Muscle of back (tissue), 11 donors: Measurements from ENCODE around the gene SLC6A12. TPM values are rescaled to one million over a fixed set of nuclear protein-coding genes. Genes with fewer than 3 reads are reported as not detected.
"Not testable (repeated sequence)": the region's sequence is repeated elsewhere in the genome, so short reads cannot be mapped to it uniquely, and the experiment has no call there.

Experiments
- DNase-seq, 3 donors: peaks; one replicate each; pipeline versions ENCODE4 v3.0.0 to v3.0.0-alpha.2; 2013
- polyA plus RNA-seq, 10 donors: library from polyadenylated mRNA; unstranded; fragments of 120-200 nt; gene quantifications; one replicate each; pipeline ENCODE4 v1.2.1, GENCODE V29; 2013; ENCODE audit not compliant: insufficient read length in 10 of 10

SLC6A12 gene
- polyA plus RNA-seq, 10 donors: 0.42 to 1.5 (median 0.65) TPM

DNA sequence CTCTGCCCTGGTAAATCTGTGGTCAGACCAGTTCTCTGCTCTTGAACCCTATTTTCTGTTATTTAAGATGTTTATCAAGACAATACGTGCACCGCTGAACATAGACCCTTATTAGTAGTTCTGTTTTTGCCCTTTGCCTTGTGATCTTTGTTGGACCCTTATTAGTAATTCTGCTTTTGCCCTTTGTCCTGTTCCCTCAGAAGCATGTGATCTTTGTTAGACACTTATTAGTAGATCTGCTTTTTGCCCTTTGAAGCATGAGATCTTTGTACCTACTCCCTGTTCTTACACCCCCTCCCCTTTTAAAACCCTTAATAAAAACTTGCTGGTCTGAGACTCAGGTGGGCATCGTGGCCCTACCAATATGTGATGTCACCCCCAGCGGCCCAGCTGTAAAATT lies 22.0 kb upstream of the SLC6A12 start:
- DNase-seq: not testable (repeated sequence)

GRCh38 chr12:234891-235415 lies 21.0 kb upstream of the SLC6A12 start:
- DNase-seq: no peak

DNA sequence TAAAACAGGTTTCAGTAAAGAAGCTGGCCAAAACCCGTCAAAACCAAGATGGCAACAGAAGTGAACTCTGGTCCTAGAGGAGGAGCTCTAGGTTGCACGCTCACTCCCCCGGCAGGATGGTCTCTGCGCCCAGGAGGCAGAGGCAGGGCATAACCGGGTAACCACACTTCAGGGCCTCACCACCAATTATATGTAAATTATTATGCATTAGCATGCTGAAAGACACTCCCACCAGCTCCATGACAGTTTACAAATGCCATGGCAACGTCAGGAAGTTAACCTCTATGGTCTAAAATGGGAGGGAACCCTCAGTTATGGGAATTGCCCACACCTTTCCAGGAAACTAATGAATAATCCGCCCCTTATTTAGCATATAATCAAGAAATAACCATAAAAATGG lies 20.1 kb upstream of the SLC6A12 start:
- DNase-seq: no peak

GRCh38 chr12:233615-233968 lies 19.6 kb upstream of the SLC6A12 start:
- peak in 1 of 3 donors; percentile 38 for DNase-seq

DNA sequence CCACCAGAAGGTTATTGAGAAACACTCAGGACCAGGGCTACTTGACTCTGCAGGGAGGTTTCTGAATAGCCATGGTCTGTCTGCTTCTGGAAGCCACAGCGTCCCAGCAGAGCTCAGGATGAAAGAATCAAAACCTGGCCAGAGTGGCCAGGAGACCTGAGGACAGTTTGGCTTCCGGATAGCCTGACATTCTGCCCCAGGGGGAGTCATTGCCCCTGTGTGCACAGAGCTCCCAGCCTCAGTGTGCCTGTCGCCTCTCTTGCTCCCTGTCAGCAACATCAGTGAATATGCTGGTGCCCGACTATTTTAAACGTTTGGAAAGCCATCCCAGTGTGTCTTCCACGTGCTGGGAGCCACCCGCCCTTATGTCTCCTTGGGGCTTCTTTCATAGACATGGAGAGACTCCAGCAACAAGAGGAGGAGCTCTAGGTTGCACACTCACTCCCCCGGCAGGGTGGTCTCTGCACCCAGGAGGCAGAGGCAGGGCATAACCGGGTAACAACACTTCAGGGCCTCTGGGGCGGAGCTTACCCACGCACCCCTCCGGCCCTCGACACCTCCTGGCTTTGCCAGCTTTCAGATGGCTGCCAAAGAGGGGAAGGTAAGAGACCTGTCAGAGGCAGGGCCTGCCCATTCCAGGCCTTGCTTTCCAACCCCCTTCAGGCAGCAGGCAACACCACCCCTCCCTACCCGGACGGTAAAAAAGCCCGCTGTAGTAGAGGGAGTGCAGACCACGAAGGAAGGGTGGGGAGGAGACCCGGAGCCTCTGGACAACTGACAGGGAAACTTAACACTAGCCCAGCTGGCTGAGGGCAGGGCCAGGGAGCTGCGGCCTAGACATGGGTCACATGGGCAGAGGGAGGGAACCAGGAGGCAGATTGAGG lies 19.0 kb upstream of the SLC6A12 start:
- peak; percentile 30 to 53 (median 45) for DNase-seq

- DNase-seq: no peak
Observed at GRCh38 chr12:230925-231671, 17.1 kb upstream of the SLC6A12 start.

DNA sequence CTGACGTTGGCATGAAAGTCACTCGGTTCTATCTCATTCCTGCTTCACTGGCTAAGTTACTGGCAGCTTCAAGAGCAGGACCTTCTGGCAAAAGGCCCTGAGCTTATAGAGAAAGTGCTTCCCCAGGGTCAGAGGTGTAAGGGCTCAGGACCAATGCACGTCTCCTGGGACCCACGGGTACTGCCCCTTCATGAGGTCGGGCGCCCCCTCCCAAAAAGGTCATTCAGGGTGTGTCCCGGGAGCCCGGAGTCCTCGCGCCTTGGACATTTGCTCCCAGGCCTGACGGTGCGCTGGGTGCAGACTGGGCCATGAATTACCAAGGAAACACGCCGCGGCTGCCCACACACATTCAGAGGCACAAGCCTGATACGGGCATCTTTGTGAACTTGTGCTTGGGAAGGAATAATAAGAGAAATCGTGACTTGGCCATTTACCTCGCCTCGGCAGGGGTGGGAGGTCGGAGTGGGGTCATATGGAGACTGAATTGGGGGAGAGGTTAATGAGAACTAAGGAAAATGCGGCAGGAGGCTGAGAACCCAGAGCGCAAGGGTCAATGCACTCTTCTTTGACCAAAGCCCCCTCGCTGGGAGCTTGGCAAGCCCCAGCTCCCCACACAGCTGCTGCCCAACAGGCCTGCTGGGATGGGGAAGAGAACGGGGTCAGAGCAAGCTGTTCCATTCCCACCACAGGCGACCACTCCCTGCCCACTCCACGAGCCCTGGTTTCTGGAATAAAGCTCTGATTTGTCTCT lies 15.7 kb upstream of the SLC6A12 start:
- no peak for DNase-seq

DNA sequence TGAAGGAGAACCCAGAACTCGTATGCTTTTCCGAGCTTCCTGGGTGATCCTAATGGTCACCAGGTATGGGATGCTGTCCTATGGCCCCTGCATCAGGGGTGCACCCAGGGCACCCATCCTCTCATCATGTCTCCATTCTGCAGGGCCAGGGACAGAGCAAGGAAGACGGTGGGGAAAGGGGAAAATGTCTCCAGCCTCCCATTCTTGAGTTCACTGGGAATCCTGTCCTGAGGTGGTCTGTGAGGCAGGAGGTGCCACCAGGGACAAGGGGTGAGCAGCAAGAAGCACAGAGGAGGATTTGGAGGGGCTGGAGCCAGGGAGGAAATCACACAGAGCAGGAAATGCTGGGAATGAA lies 14.9 kb upstream of the SLC6A12 start:
- DNase-seq: no peak

GRCh38 chr12:227923-228845 lies 14.2 kb upstream of the SLC6A12 start:
- no peak for DNase-seq

DNA sequence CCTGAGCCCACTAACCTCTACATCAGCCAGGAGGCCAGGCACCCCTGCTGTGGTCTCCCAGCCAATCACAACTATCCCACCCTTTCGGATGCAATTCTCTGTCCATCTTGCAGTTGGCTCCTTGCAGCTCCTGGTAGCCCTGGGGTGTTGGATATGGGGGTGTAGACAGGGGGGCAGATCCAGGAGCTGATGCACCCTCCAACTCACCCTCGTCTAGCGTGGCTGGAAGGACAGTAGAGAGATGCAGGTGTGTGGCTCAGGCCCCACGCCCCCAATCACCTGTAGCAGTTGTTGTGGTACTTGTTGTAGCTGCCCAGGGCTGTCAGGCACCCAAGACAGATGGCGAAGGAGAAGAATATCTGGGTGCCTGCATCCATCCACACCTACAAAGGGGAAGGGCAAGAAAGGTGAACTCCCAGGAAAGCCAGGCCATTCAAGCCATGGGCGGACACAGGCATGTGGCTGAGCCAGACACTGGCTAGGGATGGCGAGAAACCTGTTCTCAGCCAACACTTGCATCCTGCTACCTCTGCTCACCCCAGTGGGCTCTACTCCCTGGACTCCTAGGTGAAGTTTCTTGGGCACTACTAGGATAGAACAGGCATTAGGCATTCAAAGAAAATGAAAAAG lies 13.4 kb upstream of the SLC6A12 start:
- no peak for DNase-seq

GRCh38 chr12:226401-226800 lies 12.4 kb upstream of the SLC6A12 start:
- no peak for DNase-seq

DNA sequence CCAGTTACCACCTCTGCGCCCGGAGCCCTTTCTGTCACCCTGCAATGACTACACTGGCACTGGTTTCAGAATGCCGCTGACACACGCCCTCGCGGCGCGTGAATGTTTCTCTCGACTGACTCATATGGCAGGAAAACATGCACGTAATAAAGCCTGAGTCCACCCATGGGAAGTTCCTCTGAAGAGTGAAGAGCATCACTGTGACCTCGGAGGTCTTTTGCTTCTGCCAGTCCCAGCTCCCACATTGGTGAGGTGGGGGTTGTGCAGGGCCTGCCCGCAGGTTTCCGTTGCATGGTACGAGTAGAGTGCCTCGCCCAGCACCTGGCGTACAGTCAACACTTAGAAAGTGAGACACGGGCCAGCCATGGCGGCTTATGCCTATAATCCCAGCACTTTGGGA lies 11.1 kb upstream of the SLC6A12 start:
- DNase-seq: no peak

GRCh38 chr12:224330-224729 lies 10.4 kb upstream of the SLC6A12 start:
- DNase-seq: no peak

DNA sequence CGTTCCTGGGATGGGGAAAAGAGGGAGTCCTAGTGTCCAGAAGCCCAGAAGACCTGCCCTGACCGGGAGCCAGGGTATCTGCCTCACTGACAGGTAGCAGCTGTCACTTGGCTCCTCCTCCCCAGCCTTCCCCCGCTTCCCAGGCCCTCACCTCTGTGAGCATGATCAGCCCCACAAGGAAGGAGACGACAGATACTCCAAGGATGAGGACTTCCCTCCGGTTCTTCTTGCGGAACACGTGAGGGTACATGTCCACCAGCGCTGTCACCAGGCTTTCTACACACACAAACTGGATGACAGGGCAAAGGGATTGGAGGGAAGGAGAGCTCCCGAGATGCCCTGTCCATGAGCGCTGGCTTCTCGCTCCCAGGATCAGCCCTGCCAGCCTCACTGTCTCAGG lies 9.9 kb upstream of the SLC6A12 start:
- no peak for DNase-seq

DNA sequence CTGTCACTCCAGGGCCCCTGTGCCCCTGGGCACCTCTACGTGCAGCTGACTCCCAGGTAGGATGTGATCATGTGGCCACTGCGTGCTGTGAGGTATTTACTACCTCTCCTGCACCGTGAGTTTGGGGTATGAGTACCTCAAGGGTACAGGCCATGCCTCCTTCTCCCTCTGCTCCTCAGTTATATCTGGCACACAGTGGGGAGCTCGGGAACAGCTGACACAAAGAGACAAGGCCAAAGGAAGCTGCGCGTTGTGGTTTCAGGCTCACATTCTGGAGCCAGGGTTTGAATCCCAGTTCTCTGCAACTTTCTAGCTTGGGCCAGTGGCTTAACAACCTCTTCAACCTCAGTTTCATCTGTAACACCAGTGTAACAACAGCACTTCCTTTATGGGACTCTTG lies 7.8 kb upstream of the SLC6A12 start:
- DNase-seq: no peak

DNA sequence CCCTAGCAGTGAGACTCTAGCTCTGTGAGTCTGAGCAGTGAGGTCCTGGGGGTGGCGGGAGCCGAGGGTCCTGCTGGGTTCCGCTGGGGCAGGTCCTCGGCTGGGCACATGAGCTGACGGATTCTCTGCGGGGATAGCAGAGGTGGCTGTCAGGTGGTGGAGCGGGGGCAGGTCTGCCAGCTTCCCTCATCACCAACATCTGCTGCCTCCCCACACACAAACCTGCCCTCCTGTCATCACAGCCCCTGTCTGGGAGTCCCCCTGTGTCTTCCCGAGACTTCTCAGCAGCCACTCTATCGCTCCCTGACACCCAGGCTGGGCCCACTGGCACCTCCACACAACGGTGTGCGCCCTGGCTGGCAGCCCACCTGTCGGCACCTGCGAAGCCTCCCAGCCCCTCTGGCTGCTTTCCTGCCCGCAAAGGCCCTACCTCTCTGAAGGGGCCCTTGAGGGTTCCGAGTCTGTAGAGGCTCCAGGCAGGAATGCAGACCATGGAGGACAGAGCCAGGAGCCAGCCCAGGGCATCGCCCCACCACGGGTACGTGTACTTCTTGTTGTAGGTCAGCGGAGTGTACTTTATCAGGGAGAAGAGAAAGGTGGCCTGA lies 7.1 kb upstream of the SLC6A12 start:
- no peak for DNase-seq

DNA sequence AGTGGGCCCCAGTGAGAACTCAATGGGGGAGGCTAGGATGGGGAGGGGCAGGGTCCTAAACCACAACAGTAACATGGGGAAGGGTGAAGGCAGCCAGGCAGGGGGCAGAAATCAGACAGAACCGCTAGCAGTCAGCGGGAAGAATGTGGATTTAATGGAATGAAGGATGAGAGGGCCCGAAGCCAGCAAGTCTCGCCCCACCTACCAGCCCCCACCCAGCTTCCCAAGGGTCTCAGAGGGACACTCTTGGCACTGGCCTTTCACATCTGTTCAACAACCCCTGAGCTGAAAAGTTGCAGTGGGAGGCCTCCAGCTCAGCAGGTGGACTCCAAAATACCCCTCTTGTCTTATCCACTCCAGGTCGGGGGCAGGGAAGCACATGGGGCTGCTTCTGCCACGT lies 6.5 kb upstream of the SLC6A12 start:
- DNase-seq: no peak

- peak in 1 of 3 donors; percentile 39 for DNase-seq
Observed at GRCh38 chr12:219891-220352, 6.0 kb upstream of the SLC6A12 start.

DNA sequence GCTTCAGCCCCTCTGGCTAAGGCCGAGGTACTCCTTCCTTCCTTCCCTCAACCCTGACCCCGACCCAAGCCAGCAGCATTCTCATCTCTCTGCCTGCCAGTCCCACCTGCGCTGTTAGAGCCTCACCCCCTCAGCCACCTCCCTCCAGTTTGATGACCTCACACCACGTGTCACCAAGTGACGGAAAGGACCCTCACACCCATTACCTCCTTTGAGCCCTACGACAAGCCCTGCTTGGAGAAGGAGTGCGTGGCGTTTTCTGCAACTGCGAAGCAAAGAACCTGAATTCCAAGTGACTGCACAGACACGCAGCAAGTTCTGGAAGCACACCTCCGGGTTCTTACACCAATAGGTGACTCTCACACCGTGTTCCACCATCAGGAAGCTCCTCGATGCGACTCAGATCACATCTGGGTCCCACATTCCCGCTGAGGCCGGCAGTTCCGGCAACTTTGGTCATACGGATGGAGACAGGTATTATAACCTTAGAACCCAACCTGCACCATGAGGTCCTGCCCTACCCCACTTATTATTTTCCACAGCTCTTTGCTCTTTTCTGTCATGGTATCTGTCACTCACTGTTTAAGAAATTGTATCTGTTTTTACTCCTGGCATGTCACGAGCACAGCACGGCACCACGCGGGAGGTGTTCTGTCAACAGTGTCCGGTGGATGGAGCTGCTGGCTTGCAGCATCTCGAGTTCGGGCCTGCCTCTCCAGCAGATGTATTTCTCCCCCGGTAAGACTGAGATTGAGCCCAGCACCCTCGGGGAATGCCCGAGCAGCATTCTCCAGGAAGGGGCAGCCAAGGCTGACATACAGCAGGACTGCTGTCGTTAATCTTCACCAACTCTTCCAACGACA lies 5.0 kb upstream of the SLC6A12 start:
- DNase-seq: no peak
